Measurements from ENCODE around the gene TREX2. TPM values are rescaled to one million over a fixed set of nuclear protein-coding genes. Genes with fewer than 3 reads are reported as not detected.

TREX2 gene
- total RNA-seq, 4 donors from 2014 or later = 0.42 to 1.6 (median 0.87) TPM

GRCh38 chrX:153400146-153401132 lies 45.4 kb downstream of the TREX2 start:
- TF ChIP-seq, protein P1, sequence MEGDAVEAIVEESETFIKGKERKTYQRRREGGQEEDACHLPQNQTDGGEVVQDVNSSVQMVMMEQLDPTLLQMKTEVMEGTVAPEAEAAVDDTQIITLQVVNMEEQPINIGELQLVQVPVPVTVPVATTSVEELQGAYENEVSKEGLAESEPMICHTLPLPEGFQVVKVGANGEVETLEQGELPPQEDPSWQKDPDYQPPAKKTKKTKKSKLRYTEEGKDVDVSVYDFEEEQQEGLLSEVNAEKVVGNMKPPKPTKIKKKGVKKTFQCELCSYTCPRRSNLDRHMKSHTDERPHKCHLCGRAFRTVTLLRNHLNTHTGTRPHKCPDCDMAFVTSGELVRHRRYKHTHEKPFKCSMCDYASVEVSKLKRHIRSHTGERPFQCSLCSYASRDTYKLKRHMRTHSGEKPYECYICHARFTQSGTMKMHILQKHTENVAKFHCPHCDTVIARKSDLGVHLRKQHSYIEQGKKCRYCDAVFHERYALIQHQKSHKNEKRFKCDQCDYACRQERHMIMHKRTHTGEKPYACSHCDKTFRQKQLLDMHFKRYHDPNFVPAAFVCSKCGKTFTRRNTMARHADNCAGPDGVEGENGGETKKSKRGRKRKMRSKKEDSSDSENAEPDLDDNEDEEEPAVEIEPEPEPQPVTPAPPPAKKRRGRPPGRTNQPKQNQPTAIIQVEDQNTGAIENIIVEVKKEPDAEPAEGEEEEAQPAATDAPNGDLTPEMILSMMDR (IDR thresholded peaks at IDR 0.05) = peak in 3 of 4 experiments; percentile 38 to 57 (median 47)
- TF ChIP-seq POLR2AphosphoS5 (IDR thresholded peaks at IDR 0.05) (no peak), EP300 (IDR thresholded peaks at IDR 0.05) (no peak), POLR2A (IDR thresholded peaks at IDR 0.05) (no peak)
- no peaks in the 10 kb centered on the region for H3K4me1 ChIP-seq
- no peaks in the 10 kb centered on the region for H3K9me3 ChIP-seq
- peak; percentile 34 for ATAC-seq
- H3K4me3 ChIP-seq = no peak overlapping the region
- H3K27me3 ChIP-seq = peaks cover 12% of the 10 kb centered on the region
- no peak overlapping the region for H3K27ac ChIP-seq
- H3K36me3 ChIP-seq = no peaks in the 10 kb centered on the region
- WGBS, 2 donors (ENCODE audit: low coverage in 1 of 2) = 82% methylated on average over 11 of the region's 60 CpGs; no CpG with 5 or more reads in 1 of the 2 donors

GRCh38 chrX:153398275-153398960 lies 47.4 kb downstream of the TREX2 start:
- H3K27ac ChIP-seq = no peak overlapping the region
- H3K36me3 ChIP-seq = no peaks in the 10 kb centered on the region
- ATAC-seq = no peak
- peaks cover 12% of the 10 kb centered on the region for H3K27me3 ChIP-seq
- H3K4me1 ChIP-seq = no peaks in the 10 kb centered on the region
- no peak overlapping the region for H3K4me3 ChIP-seq
- no peak for TF ChIP-seq POLR2AphosphoS5 (IDR thresholded peaks at IDR 0.05)
- TF ChIP-seq, protein P1 (IDR thresholded peaks at IDR 0.05) = no peak
- TF ChIP-seq POLR2A (IDR thresholded peaks at IDR 0.05) = no peak
- TF ChIP-seq EP300 (IDR thresholded peaks at IDR 0.05) = no peak
- no peaks in the 10 kb centered on the region for H3K9me3 ChIP-seq
- WGBS, 2 donors (ENCODE audit: low coverage in 1 of 2) = 80 to 88% methylated on average over 1 to 2 of the region's 17 CpGs

- 67% methylated on average over 2 of the region's 27 CpGs; no CpG with 5 or more reads in 1 of the 2 donors for WGBS, 2 donors (ENCODE audit: low coverage in 1 of 2)
- TF ChIP-seq EP300 (IDR thresholded peaks at IDR 0.05) (no peak), POLR2AphosphoS5 (IDR thresholded peaks at IDR 0.05) (no peak), POLR2A (IDR thresholded peaks at IDR 0.05) (no peak)
- TF ChIP-seq, protein P1 (IDR thresholded peaks at IDR 0.05) = no peak
- no peaks in the 10 kb centered on the region for H3K36me3 ChIP-seq
These were observed 48.4 kb downstream of the TREX2 start for GRCh38 chrX:153397256-153397960.

GRCh38 chrX:153396320-153397195 lies 49.3 kb downstream of the TREX2 start:
- Histone ChIP-seq H3K4me3 (no peak overlapping the region), H3K27ac (no peak overlapping the region), H3K4me1 (no peaks in the 10 kb centered on the region), H3K36me3 (no peaks in the 10 kb centered on the region), H3K9me3 (no peaks in the 10 kb centered on the region), H3K27me3 (peaks cover 12% of the 10 kb centered on the region)
- TF ChIP-seq EP300 (IDR thresholded peaks at IDR 0.05) = no peak
- no peak for TF ChIP-seq POLR2A (IDR thresholded peaks at IDR 0.05)
- TF ChIP-seq POLR2AphosphoS5 (IDR thresholded peaks at IDR 0.05) = no peak
- TF ChIP-seq, protein P1 (IDR thresholded peaks at IDR 0.05) = no peak
- WGBS, 2 donors (ENCODE audit: low coverage in 1 of 2) = no CpG with 5 or more reads among the region's 26 CpGs
- ATAC-seq = no peak

More at GRCh38 chrX:153397256-153397960, 48.4 kb downstream of the TREX2 start:
- no peaks in the 10 kb centered on the region for H3K9me3 ChIP-seq
- H3K4me3 ChIP-seq = no peak overlapping the region
- no peak for ATAC-seq
- H3K4me1 ChIP-seq = no peaks in the 10 kb centered on the region
- H3K27ac ChIP-seq = no peak overlapping the region
- H3K27me3 ChIP-seq = peaks cover 12% of the 10 kb centered on the region

All from gastroesophageal sphincter (tissue), 4 donors.